GM21367 (cell line): ENCODE results near the gene SPATS2.
A peak's percentile ranks its signal among the peaks of the same experiment; 100 is the strongest.

ENCODE experiments used
- ATAC-seq: cut with Tn5 transposase; IDR thresholded peaks from one replicate; pipeline ENCODE4 v1.9.1; 2021; ENCODE audit not compliant: unreplicated experiment

The SPATS2 gene

GRCh38 chr12:49567611-49568441, 200.6 kb downstream of the SPATS2 start, which contains the start of gene MCRS1:
TSS of gene MCRS1 (minus strand) at chr12:49568142. CDS start at chr12:49566731, 1,411 bp downstream.
- peak; percentile 63 for ATAC-seq

DNA sequence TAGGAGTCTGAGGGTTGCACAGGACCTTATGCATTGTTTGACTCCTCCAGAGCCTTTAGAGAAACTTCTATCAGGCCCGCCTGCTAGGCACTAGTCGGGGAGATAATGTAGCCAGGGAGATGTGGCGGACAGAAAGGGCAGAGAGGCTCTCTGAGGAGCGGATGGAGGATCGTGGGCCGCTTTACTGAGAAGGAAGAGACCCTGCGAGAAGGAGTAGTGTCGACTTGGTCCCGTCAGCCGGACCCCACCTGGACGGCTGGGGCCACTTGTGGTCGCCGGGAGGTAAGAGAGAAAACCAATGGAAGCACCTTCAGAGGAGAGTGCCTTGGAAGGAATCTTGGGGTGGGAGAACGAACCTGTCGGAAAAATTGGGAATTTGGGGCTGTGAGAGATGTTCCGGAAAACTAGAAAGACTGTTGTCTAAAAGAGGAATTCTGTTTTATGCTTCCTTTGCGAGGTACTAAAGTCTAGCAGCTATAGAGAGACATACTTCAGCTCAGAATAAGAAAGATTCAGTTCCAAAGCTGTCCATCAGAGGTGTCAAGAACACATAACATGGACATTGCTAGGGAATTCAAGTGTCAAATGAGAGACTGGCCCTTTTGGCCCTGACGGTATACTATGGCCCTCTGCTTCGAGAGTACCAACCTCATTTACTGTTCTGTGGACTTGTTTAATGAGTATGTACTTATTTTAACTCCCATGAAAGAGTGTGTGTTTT, 201.3 kb downstream of the SPATS2 start:
- ATAC-seq, result peak; percentile 4
